Measurements from ENCODE around the gene CD80.

Gene CD80

DNA sequence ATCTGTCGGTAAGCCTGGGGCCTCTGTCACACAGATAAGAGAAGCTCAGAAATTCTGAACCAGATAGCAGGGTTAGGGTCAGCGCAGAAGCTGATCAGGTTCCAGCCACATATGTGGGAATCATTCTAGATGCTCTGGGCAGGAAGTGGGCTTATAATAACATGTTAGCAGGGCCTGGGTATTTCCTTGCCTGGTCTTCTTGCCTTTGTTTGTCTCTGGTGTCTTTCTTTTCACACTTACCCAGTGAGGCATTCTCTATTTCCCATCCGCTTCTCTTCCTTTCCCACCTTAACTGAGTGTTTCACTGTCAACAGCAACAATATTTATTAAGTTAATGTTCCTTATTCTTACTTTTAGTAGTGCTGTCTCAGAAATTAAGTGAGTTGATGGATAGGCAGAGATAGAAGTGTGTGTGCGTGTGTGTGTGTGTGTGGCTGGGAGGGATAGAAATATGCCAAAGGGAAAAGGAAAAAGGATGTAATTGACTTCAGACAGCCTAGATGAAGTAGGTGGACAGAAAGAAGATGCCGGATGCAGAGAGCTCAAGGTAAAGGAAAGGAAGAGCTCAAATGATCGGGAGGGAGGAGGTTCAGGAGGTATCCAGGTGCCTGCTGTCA is 40.3 kb upstream of the CD80 start:
- Histone ChIP-seq H3K27ac (ENCODE audit: extremely low read depth, low read depth, low read length) (no peak overlapping the region), H3K4me1 (ENCODE audit: control insufficient read depth, insufficient read depth, low read length) (no peaks in the 10 kb centered on the region), H3K4me3 (ENCODE audit: low read depth, low read length) (no peak overlapping the region), H3K9me3 (ENCODE audit: control insufficient read depth, insufficient read depth, low read depth, low read length) (no peaks in the 10 kb centered on the region), H3K36me3 (ENCODE audit: control insufficient read depth in 2 of 2, insufficient read depth in 1 of 2, low read length in 2 of 2) (no peaks in the 10 kb centered on the region)
- CTCF ChIA-PET = interaction anchor here (0.8 to 0.9 kb wide), 2 partner anchors 23 to 77 kb away, joined by 3 read pairs; no protein-coding TSS in a partner anchor
- POLR2A ChIA-PET = no interaction called here
- TF ChIP-seq ZNF404 (tag by site-specific recombination; IDR thresholded peaks at IDR 0.05) (no peak), SETDB1 (IDR thresholded peaks at IDR 0.05; ENCODE audit: insufficient read length, low read length) (no peak), ZNF174 (tag by site-specific recombination; IDR thresholded peaks at IDR 0.05) (no peak), ZNF514 (tag by site-specific recombination; IDR thresholded peaks at IDR 0.05) (no peak), ZNF792 (tag by site-specific recombination; IDR thresholded peaks at IDR 0.05) (no peak), ZNF610 (tag by site-specific recombination; IDR thresholded peaks at IDR 0.05; ENCODE audit: borderline replicate concordance) (no peak), ZNF157 (tag by site-specific recombination; IDR thresholded peaks at IDR 0.05) (no peak), OVOL3 (tag by site-specific recombination; IDR thresholded peaks at IDR 0.05) (no peak), GFI1B (tag by site-specific recombination; IDR thresholded peaks at IDR 0.05) (no peak), ZNF660 (tag by site-specific recombination; IDR thresholded peaks at IDR 0.05) (no peak), ZNF221 (tag by site-specific recombination; IDR thresholded peaks at IDR 0.05; ENCODE audit: borderline replicate concordance) (no peak), SP2 (tag by site-specific recombination; IDR thresholded peaks at IDR 0.05) (no peak), ZNF140 (tag by site-specific recombination; IDR thresholded peaks at IDR 0.05) (no peak), ZNF580 (tag by site-specific recombination; IDR thresholded peaks at IDR 0.05) (no peak), TRIM28 (IDR thresholded peaks at IDR 0.05; ENCODE audit: borderline replicate concordance, low read length) (no peak)

DNA sequence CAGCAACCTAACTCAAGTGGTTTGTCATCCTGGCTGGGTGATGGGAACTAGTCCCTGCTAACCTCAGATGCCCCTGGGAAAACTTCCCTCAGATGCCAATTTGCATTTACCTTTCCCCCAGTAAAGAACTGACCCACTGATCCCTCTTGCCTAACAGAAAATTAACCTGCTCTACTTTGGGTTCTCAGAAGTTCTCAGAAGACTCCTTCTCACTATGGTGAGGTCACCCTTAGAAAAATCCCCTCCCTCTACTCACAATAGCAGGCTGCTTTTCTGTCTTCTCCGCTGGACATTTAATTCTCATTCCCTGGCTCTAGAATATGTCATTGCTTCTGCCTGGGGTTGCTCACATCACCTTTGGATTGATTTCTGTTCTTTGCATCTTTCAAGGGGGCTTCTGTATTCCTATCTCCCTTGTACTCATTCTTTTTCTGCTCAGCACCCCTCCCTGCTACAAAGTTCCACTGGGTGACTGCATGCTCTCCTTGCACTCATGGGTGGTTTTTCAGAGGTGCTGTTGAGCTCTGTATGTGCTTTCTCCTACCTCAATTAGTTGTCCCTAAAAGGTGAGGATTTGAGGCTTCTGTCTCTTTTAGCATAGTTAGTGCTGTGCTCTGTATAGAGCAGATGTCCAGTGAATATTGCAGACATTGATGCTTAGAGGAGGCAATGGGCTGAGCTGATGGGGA is 39.1 kb upstream of the CD80 start:
- TF ChIP-seq ZNF76 (tag by site-specific recombination; IDR thresholded peaks at IDR 0.05; ENCODE audit: borderline replicate concordance, low read depth) = no peak
- TF ChIP-seq ZBTB17 (tag by site-specific recombination; IDR thresholded peaks at IDR 0.05) = no peak
- TF ChIP-seq ZNF37A (tag by site-specific recombination; IDR thresholded peaks at IDR 0.05) = no peak
- TF ChIP-seq INSM2 (tag by site-specific recombination; IDR thresholded peaks at IDR 0.05) = no peak
- TF ChIP-seq SETDB1 (IDR thresholded peaks at IDR 0.05; ENCODE audit: insufficient read length, low read length) = no peak
- no peak for TF ChIP-seq ZNF792 (tag by site-specific recombination; IDR thresholded peaks at IDR 0.05)
- no peak for TF ChIP-seq ZNF214 (tag by site-specific recombination; IDR thresholded peaks at IDR 0.05; ENCODE audit: borderline replicate concordance)
- TF ChIP-seq, protein P1, sequence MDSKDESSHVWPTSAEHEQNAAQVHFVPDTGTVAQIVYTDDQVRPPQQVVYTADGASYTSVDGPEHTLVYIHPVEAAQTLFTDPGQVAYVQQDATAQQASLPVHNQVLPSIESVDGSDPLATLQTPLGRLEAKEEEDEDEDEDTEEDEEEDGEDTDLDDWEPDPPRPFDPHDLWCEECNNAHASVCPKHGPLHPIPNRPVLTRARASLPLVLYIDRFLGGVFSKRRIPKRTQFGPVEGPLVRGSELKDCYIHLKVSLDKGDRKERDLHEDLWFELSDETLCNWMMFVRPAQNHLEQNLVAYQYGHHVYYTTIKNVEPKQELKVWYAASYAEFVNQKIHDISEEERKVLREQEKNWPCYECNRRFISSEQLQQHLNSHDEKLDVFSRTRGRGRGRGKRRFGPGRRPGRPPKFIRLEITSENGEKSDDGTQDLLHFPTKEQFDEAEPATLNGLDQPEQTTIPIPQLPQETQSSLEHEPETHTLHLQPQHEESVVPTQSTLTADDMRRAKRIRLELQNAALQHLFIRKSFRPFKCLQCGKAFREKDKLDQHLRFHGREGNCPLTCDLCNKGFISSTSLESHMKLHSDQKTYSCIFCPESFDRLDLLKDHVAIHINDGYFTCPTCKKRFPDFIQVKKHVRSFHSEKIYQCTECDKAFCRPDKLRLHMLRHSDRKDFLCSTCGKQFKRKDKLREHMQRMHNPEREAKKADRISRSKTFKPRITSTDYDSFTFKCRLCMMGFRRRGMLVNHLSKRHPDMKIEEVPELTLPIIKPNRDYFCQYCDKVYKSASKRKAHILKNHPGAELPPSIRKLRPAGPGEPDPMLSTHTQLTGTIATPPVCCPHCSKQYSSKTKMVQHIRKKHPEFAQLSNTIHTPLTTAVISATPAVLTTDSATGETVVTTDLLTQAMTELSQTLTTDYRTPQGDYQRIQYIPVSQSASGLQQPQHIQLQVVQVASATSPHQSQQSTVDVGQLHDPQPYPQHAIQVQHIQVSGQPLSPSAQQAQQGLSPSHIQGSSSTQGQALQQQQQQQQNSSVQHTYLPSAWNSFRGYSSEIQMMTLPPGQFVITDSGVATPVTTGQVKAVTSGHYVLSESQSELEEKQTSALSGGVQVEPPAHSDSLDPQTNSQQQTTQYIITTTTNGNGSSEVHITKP (tag by site-specific recombination; IDR thresholded peaks at IDR 0.05) = no peak
- no peak for TF ChIP-seq ZNF621 (tag by site-specific recombination; IDR thresholded peaks at IDR 0.05)
- no peak for TF ChIP-seq ZNF175 (tag by site-specific recombination; IDR thresholded peaks at IDR 0.05)
- TF ChIP-seq ZNF391 (tag by site-specific recombination; IDR thresholded peaks at IDR 0.05; ENCODE audit: borderline replicate concordance, low read depth) = no peak
- no peak for TF ChIP-seq ZNF10 (tag by site-specific recombination; IDR thresholded peaks at IDR 0.05)
- H3K9me3 ChIP-seq (ENCODE audit: control insufficient read depth, insufficient read depth, low read depth, low read length) = no peaks in the 10 kb centered on the region
- no peak overlapping the region for H3K27ac ChIP-seq (ENCODE audit: extremely low read depth, low read depth, low read length)
- no peaks in the 10 kb centered on the region for H3K4me1 ChIP-seq (ENCODE audit: control insufficient read depth, insufficient read depth, low read length)
- ChIA-PET POLR2A (no interaction called here), CTCF (no interaction called here)
- no peaks in the 10 kb centered on the region for H3K36me3 ChIP-seq (ENCODE audit: control insufficient read depth in 2 of 2, insufficient read depth in 1 of 2, low read length in 2 of 2)
- H3K4me3 ChIP-seq (ENCODE audit: low read depth, low read length) = no peak overlapping the region
